Activated CD8-positive, alpha-beta memory T cell treated with anti-CD3 and anti-CD28 coated beads, Interleukin-2, amount 50 U/mL, for 24 hours (primary cell): ENCODE data around the gene SCMH1.

Experiments
- DNase-seq: peaks from one replicate; pipeline ENCODE4 v3.0.0-alpha.2; 2020; ENCODE audit errors: extremely low read depth

Gene SCMH1

DNA sequence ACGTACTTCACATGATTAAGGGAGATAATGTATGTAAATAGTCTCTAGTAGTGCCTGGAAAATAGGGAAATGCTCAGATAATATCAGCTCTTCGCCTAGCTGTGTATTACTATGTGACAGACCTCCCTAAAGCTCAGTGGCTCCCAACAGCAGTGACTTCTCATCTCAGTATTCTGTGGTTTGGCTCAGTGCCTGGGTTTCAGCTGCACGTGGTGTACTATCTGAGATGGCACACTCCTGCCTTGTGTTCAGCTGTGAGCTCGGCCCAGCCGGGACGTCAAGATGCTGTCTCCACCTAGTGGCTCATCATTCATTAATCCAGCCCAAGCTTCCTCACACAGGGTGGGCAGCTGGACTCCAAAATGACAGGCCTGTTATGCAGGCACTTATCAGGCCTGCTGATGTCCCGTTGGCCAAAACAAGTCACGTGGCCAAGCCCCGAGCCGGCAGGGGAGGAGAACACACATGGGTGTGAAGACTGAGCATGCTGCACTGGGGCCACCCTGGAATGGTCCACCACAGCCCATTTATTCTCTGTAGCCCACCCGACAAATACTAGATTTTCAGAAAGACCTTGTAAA is 238.4 kb downstream of the SCMH1 start:
- DNase-seq: peak; percentile 72

DNA sequence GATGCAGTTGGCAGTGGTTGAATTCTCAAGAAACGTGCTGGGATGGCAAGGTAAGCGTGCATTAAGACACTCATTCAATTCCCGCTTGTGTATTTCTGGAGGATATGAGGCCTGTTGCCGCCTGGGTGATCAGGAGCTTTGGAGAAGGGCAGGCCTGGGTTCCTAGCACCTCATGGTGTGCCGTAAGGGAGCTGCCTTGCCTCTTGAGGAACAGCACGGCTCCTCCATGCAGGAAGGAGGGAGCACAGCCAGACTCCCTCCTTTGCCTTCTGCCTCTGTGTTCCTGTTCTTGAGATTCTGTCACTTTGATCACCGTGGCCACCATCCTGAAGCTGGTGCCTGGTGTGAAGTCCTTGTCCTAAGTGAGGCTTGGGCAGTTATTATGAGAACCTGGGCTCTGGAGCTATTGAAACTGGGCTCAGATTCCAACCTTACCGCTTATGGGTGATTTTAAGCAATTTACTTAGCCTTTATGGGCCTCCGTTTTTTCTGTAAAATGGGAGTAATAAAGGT is 238.9 kb downstream of the SCMH1 start:
- DNase-seq: no peak

DNA sequence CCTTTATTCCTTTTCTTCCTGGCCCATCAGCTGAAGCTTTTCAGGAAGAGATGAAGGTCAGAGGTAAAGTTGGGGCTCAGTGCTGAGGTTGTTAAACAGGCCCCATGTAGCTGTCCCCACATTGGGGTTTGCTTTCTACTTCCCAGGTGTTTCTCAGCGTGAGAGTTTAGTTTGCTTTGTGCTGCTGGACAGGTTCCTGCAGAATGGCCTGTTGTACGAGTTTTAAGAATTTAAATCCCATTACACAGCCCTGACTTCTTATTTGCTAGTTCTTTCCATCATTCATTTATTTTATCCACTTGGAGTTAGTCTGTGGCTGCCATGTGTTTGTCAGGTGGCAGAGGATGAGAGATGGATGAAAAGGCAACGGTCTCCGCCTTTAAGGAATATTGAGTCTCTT is 243.4 kb downstream of the SCMH1 start:
- no peak for DNase-seq

DNA sequence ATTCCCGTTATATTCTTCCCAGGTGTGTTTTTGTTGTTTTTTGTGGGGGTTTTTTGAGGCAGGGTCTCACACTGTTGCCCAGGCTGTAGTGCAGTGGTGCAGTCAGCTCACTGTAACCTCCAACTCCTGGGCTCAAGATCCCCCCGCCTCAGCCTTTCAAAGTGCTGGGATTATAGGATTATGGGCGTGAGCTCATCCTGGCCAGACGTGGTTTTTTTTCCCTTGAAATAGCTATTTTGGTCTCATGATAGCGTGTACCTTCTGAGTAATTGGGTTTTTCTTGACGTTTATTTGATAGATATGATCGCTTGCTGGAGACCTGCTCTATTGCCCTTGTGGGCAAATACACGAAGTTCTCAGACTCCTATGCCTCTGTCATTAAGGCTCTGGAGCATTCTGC is 245.0 kb downstream of the SCMH1 start:
- no peak for DNase-seq

DNA sequence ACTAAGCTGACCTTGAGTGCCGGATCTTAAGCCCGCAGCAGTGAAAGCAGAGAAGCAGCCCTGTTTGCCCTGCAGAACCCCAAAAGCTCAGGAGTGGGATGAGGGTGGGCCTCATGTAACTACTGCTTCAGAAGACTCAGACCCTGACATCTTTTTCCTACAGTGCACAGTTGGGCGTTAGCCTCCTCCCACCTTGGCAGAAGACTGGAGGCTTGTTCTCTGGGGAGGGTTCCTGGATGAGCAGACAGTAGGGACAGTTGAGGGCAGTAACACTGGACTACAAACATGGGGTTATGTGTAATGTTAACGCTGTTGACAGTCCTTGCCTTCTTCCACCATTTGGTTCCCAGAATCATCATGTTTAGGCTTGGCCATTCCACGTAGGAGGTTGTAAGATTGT is 253.0 kb downstream of the SCMH1 start:
- DNase-seq: no peak

DNA sequence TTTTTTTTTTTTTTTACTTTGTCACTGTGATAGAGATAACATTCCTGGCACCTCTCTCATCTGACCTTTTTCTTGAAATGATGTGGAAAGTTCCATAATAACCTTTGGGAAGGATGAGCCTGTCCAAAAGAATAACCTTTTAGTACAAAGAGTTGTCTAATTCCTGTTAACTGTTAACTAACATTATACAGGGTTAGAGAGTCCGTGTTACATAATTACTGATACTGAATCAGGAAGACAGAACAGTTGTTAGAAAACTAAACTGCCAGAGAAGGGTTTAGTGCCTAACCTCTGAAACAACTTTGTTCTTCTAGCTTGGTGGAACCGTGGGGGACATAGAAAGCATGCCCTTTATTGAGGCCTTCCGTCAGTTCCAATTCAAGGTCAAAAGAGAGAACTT is 253.8 kb downstream of the SCMH1 start:
- DNase-seq: no peak

DNA sequence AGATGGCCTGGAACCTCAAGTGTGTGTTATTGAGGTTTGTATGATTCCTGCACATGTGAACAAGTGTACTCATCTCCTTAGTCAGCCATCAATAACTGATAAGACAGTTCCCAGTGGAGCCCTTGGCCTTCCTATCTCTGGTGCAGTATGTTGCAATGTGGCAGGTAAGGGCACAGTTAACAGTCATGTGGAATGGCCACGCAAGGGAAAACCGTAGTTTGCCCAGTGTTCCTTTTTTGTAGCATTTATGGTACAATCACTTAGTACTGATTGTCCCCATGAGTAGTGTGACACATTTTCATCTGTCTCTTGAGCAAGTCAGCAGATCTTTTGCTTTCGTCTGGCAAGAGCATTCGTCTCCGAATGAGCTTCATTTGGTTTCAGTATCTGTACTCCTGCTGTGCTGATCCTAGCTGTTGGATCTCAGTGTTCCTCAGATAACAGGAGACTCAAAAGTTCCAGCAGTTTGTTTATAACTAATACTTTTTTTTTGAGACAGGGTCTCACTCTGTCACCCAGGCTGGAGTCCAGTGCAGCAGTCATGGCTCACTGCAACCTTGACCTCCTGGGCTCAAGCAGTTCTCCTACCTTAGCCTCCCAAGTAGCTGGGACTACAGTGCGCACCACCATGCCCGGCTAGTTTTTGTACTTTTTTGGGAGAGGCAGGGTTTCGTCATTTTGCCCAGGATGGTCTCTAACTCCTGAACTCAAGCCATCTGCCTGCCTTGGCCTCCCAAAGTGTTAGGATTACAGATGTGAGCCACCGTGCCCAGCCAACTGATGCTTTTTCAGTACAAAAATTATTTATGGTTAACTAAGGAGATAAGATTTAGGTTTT is 254.4 kb downstream of the SCMH1 start:
- DNase-seq: no peak

DNA sequence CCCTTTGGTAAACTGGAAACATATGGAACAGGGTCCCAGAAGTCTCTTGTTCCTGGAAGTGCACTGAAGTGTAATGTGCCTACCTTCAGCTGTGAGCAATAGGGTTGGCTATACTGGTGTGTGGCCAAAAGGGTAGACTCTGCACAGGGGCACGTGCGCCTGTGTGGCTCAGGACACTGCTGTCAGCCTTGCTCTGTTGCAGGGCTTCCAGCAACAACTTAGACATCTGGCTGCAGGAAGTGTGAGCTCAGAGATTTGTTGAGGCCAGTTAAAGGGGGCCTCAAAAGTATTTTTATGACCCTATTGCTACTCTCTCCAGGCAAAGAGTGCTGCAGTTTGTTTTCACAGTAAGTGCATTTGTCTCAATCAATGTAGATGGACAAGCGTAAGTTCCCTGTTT is 255.2 kb downstream of the SCMH1 start:
- no peak for DNase-seq

DNA sequence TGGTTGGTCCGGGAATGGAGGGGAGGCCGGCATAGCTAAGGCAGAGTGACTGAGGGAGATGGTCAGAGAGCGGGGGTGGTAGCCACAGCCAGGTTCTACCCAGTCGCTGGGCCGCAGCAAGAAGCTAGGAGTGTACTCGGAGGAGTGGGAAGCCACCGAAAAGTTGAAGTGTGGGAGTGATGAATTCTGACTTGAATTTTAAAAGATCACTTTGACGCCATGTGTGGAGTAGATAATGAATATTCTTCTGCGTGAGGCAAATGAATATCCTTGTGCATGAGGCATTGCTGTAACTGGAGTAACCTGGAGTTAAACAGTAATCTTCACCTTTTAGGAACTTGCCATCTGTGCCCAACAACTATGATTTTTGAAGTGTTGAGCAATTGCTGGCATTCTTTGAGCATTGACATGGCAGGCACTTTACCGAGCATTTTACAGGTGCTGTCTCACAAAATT is 255.8 kb downstream of the SCMH1 start:
- DNase-seq: no peak

DNA sequence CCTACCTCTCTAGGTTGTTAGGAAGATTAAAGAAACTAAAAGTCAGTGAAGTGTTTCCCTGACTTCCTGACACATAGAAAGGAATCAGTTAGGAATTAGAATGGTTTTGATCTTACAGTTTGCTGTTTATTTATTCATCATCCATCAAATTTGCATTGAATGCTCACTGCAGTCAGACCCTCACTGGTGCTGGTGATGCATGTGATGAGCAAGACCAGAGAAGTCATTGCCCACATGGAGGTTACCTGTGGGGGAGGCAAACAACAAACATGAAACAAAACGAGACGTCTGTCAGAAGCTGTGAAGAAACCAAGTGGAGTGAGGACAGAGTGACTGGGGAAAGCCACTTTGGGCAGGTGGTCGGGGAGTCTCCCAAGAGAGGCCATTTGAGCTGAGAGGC is 256.2 kb downstream of the SCMH1 start:
- no peak for DNase-seq

DNA sequence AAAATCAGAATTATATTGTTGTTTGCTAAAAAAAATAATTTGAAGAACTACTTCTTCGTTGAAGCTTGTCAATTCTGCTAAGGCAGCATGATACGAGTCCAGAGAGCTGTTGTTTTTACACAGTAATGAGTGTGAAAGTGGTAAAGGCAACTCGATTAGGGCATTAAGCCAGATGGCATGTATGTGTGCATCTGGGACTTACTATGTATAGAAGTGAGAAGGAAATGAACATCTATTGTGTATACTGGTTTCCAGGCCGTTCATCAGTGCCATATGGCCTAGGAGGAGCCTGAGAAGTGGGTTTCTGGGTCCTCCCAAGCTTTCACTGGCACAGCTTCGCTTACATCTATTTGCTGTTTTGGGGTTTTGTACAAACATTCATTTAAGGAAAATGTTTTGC is 256.9 kb downstream of the SCMH1 start:
- DNase-seq: no peak

DNA sequence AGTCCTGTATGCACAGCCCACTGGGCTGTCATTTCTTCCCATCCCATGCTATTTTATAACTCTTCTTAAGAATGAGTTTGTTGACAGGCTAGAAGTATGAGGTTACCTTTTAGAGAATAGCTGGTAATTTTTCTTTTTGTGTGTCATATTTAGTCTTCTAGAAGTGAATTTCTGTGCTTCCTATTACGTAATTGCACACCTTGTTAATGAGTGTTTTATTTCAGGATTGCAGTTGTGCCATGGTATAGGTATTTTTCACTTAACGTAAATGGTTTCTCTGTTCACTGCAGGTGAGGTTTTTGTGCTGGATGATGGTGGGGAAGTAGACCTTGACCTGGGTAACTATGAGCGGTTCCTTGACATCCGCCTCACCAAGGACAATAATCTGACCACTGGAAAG is 257.6 kb downstream of the SCMH1 start:
- DNase-seq: no peak

DNA sequence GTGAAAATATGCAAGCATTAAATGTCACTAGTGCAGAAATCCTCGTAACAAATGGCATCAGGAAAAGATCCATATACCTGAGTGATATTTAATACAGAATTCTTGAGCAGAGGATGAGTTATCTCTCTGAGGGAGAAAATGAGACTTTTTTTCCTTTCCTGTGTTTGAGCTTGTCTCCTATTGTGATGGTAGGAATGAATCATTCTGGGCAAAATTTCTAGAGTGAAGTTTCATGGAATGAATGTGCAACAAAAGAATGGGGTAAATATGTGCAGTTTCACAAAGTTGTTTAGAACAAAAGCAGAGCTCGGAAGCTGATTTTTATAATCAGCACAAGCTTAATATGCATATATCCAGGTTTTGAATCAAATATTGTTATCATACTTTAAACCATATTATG is 258.0 kb downstream of the SCMH1 start:
- DNase-seq: no peak

DNA sequence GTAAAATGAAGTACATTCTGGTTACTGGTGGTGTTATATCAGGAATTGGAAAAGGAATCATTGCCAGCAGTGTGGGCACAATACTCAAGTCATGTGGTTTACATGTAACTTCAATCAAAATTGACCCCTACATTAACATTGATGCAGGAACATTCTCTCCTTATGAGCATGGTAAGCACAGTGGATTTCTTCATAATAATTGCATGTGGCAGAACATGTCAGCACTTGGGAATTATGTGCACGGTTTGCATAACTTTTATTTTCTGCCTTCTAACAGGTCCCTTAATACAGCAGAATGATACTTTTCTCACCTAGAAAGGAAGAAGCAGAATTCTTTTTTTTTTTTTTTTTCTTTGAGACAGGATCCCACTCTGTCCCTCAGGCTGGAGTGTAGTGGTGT is 258.8 kb downstream of the SCMH1 start:
- DNase-seq: no peak

DNA sequence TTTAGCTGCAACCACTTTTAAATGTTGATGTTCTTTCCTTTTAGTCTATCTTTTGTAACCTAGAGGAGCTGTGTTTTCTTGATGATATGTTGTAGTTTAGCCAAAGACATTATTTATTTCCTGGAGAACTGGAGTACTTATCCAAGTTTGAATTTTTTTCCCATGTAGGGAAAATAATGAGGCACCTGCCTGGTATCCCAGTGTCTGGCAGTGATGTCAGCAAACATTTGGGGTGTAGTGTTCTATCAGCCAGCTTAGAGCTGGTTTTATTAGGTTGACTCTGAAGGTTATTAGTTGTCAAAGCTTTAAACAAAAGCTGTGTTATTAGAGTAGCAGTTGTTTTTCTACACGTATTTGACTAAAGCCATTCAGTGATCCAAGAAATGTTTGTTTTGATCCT is 259.4 kb downstream of the SCMH1 start:
- no peak for DNase-seq

DNA sequence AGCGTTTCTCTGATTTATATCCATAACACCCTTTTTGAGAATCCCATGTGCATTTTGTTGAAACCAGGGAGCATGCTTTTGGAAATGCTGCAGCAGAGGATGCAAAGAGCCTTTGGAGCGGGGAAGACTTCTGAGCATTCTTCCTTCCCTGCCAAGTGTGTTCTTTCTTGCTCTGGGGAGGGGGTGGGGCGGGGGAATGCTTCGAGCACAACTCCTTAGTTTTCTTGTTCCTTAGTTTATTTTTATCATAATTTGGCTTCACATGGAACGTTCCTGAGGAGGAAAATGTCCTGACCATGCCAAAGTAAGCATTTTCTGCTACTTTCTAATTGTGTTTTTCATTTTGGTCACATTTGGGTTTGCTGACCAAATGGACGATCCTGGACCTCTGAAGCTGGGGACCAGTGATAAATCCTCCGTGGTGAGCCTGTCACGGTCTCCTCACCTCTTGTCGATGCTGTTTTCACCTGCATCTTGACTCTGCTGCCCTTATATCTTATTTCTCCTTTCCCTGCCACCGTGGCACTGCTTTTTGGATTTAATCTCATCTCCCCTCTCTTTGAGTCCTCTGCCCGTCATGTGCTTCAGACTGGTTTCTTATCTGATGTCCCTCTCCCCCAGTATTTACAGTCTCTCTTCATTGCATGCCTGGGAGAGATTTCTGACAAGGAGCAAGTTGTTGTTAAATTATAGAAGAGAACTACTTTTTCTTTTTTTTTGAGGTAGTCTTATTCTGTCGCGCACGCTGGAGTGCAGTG is 260.2 kb downstream of the SCMH1 start:
- no peak for DNase-seq

DNA sequence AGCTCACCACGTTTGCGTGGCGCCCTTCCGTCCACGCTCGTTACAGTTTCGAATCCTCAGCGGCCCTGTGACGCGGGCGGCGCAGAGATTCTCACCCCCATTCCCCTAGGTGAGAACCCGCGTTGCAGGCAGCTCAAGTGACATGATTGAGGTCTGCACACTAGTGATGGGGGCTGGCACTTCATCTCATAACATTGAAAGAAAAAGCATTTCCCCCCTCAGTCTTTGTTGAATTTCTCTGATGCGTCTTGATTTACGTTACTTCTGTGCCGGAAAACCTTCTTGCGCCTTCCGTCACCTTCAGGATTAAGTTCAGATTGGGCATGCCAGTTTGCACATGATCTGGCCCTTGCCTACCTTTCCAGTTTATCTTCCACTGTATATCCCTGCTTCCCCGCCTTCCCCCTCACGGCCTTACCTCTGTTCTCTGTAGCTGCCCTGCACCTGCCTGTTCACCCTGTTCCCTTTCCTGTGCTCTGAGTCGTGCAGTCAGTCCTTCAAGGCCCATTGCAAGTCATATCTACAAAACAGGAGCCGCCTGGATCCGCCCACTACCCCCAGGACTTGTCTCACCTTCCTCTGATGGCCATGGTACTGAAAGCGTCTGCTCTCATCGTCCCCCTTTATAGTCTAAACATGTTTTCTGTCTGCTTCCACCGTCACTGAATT is 261.5 kb downstream of the SCMH1 start:
- peak; percentile 3 for DNase-seq

DNA sequence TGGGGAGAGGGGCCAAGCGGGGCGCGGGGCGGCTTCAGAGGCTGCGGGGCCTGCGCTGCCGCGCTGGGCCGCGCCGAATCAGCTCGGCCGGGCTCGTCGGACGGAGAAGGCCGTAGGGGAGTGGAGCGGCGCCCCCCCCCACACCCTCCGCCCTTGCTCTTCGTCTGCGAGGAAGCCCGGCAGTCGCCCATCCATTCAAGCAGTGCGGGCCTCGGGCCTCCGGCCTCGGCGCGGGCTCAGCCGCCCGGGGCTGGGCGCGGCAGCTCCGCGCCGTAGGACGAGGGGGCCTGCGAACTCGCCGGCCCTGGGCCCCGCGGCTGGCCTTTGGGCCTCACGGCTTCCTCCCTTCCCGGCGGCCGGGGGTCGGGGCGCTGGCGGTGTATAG is 262.0 kb downstream of the SCMH1 start:
- DNase-seq: no peak

DNA sequence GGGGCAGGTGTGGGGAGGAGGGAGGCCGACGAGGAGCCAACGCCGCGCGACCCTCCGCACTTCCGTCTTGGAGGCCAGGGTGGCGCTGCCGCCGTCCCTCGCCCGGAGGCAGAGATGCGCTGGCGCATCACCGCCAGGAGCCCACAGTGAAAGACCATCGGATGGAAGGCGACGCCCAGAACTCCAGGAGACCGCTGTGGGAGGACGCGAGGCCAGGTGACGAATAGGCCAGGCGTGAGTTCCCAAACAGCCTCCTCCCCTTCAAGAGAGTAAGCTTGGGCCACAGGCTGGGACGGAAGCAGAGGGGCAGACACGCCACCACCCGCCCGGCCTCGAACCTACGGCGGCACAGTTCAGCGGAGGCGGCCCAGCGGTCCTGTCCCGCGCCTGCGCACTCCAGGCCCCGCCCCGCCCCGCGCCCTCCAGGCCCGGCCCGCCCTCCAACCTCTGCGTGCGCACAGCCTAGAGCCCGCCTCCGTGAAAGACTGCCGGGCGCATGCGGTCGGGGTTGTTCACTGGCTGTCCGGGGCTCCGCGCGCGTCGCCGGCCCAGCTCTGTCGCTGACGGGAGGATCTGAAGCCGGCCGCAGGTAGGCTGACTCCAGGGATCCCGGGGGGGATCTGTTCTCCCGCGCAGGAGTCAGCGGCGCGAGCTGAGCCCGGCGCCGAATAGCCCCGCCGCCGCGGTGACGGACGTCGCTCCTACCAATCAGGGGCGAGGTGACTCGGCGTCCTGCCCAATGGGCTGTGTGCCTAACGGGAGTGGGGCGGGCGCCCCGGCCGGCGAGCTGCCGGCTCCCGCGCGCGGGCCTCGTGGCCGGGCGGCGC is 262.7 kb downstream of the SCMH1 start, which contains the start of gene CTPS1:
Gene CTPS1 (plus strand): TSS at position 456 of the 827 bp plus-strand sequence. CDS start 3,595 bp downstream, outside the sequence.
- peak; percentile 80 for DNase-seq

DNA sequence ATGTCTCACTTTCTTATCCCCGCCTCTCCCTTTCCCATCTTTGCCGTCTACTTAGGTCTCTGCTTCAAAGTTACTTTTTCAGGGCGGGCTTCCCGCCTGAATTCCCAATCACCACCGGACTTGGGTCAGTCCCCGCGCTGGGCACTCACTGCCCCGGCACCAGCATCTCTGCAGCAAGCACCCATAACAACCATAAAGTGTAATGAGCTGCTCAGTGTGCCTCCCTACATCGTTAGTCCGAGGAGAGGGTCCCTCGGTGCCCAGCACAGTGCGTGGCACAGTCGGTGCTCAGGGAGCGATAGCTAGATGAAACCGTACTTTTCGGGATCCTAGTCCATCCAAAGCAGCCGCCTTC is 263.2 kb downstream of the SCMH1 start:
- no peak for DNase-seq

DNA sequence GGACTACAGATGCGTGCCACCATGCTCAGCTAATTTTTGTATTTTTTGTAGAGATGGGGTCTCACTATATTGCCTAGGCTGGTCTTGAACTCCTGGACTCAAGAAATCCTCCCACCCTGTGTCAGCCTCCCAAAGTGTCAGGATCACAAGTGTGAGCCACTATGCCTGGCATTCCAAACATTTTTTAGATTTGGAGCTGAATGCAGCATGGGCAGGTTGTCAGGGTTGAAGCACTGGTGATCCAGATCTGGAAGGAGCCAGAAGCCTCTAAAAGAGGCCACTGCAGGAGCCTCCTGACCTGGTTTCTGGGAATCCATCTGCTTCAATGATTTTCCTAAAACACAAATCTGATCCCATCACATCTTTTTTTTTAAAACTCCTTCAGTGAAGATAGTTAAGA is 264.4 kb downstream of the SCMH1 start:
- DNase-seq: no peak
